ENCODE results near the gene TRIM2.
A peak's percentile ranks its signal among the peaks of the same experiment; 100 is the strongest.

- TF ChIP-seq, protein P1, sequence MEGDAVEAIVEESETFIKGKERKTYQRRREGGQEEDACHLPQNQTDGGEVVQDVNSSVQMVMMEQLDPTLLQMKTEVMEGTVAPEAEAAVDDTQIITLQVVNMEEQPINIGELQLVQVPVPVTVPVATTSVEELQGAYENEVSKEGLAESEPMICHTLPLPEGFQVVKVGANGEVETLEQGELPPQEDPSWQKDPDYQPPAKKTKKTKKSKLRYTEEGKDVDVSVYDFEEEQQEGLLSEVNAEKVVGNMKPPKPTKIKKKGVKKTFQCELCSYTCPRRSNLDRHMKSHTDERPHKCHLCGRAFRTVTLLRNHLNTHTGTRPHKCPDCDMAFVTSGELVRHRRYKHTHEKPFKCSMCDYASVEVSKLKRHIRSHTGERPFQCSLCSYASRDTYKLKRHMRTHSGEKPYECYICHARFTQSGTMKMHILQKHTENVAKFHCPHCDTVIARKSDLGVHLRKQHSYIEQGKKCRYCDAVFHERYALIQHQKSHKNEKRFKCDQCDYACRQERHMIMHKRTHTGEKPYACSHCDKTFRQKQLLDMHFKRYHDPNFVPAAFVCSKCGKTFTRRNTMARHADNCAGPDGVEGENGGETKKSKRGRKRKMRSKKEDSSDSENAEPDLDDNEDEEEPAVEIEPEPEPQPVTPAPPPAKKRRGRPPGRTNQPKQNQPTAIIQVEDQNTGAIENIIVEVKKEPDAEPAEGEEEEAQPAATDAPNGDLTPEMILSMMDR (IDR thresholded peaks at IDR 0.05): peak in 5 of 6 experiments; percentile 18 to 54 (median 49)
- TF ChIP-seq POLR2A (IDR thresholded peaks at IDR 0.05): no peak
Observed at GRCh38 chr4:153232768-153233167, 28.5 kb downstream of the TRIM2 start.

Measured in thyroid gland (tissue), 4 donors.